Chondrocyte (in vitro differentiated cells): ENCODE results near the gene BMF. TPM values are rescaled to one million over a fixed set of nuclear protein-coding genes. Genes with fewer than 3 reads are reported as not detected.

Experiments
- DNase-seq: peaks from one replicate; pipeline ENCODE4 v3.0.0; 2021; ENCODE audit warnings: mixed read lengths, low spot score
- H3K27ac Mint-ChIP-seq: one replicate; pipeline ENCODE4 v1.8.0; 2021; ENCODE audit warnings: mild to moderate bottlenecking, moderate library complexity, mixed read lengths; ENCODE audit not compliant: unreplicated experiment
- H3K27me3 Mint-ChIP-seq: 2 replicates; pipeline ENCODE4 v1.8.0; 2021; ENCODE audit warnings: low read depth, mixed read lengths
- H3K36me3 Mint-ChIP-seq: 2 replicates; pipeline ENCODE4 v1.8.0; 2021; ENCODE audit warnings: low read depth, mixed read lengths
- H3K4me1 Mint-ChIP-seq: 2 replicates; pipeline ENCODE4 v1.8.0; 2021; ENCODE audit warnings: low read depth, mild to moderate bottlenecking, mixed read lengths
- H3K4me3 Mint-ChIP-seq: one replicate; pipeline ENCODE4 v1.8.0; 2021; ENCODE audit warnings: mild to moderate bottlenecking, moderate library complexity, mixed read lengths; ENCODE audit not compliant: unreplicated experiment
- H3K9me3 Mint-ChIP-seq: 2 replicates; pipeline ENCODE4 v1.8.0; 2021; ENCODE audit warnings: low read depth, mixed read lengths
- CTCF ChIP-seq: fragments of 200-600 bp; sonication (generic); IDR thresholded peaks from 2 replicates; pipeline ENCODE4 v1.5.0; 2021; ENCODE audit warnings: antibody characterized with exemption, mild to moderate bottlenecking, moderate library complexity
- total RNA-seq: library from RNA; stranded (reverse); gene quantifications from 3 replicates; pipeline ENCODE4 v1.2.1, GENCODE V29; 2021

The BMF gene
- total RNA-seq, 1 donor from 2014 or later: 17.9 TPM

- DNase-seq: no peak
- H3K4me3 Mint-ChIP-seq: no peak overlapping the region
- H3K36me3 Mint-ChIP-seq: no peaks in the 10 kb centered on the region
- peaks cover 51% of the 10 kb centered on the region for H3K4me1 Mint-ChIP-seq
- TF ChIP-seq CTCF: no peak
- H3K27me3 Mint-ChIP-seq: no peaks in the 10 kb centered on the region
- no peak overlapping the region for H3K27ac Mint-ChIP-seq
- no peaks in the 10 kb centered on the region for H3K9me3 Mint-ChIP-seq
Measured at GRCh38 chr15:40043927-40044716, 64.6 kb downstream of the BMF start.

DNA sequence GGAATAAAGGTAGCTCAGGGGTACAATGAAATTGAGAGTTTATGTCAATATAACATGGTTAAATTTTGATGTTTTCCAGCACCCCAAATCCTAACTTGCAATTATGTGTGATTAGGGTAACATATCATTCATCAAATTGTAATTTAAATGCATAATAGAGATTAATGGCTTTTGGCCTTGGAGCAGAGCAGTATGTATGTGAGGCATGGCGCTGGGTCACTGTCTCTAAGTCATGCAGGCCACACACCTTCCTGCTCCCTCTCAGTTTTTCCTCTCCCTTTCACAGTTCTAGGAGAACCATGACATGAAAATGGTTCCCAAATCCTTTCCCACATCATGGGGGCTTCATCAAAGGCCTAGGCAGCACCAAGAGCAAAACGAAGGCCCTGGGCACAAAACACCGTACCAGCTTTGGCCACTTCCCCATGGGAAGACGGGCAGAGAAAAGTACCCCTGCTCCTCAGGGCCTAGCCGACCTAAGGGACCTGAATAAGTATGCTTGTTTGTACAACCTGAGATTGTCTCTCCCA is 65.8 kb downstream of the BMF start:
- no peak for DNase-seq
- Mint-ChIP-seq H3K4me1 (peaks cover 50% of the 10 kb centered on the region), H3K27ac (no peak overlapping the region), H3K9me3 (no peaks in the 10 kb centered on the region), H3K27me3 (no peaks in the 10 kb centered on the region), H3K4me3 (no peak overlapping the region), H3K36me3 (no peaks in the 10 kb centered on the region)
- no peak for TF ChIP-seq CTCF

- H3K4me1 Mint-ChIP-seq: peaks cover 48% of the 10 kb centered on the region
- no peak for TF ChIP-seq CTCF
- H3K36me3 Mint-ChIP-seq: peaks cover 8% of the 10 kb centered on the region
- H3K9me3 Mint-ChIP-seq: no peaks in the 10 kb centered on the region
- no peak overlapping the region for H3K27ac Mint-ChIP-seq
- no peak for DNase-seq
- H3K27me3 Mint-ChIP-seq: no peaks in the 10 kb centered on the region
- H3K4me3 Mint-ChIP-seq: no peak overlapping the region
Measured at GRCh38 chr15:40040770-40041169, 67.9 kb downstream of the BMF start.

- Mint-ChIP-seq H3K36me3 (peaks cover 9% of the 10 kb centered on the region), H3K27ac (no peak overlapping the region), H3K27me3 (no peaks in the 10 kb centered on the region), H3K9me3 (no peaks in the 10 kb centered on the region), H3K4me3 (peak overlapping the region; percentile 43), H3K4me1 (peaks cover 43% of the 10 kb centered on the region)
- no peak for TF ChIP-seq CTCF
- DNase-seq: no peak
Measured at GRCh38 chr15:40040293-40040635, 68.4 kb downstream of the BMF start.

GRCh38 chr15:40038638-40039543 is 69.8 kb downstream of the BMF start, which contains the start of gene SRP14:
Gene SRP14 (minus strand): TSS chr15:40039181. CDS start chr15:40039116, 65 bp downstream.
- H3K27ac Mint-ChIP-seq: peak within 1 kb of the TSS; percentile 99
- H3K9me3 Mint-ChIP-seq: no peaks in the 10 kb centered on the region
- peak within 1 kb of the TSS; percentile 89 for H3K4me3 Mint-ChIP-seq
- H3K4me1 Mint-ChIP-seq: peaks cover 34% of the 10 kb centered on the region
- no peaks in the 10 kb centered on the region for H3K27me3 Mint-ChIP-seq
- TF ChIP-seq CTCF: peak; percentile 36
- DNase-seq: peak; percentile 96
- H3K36me3 Mint-ChIP-seq: peaks cover 17% of the 10 kb centered on the region
